Activated T-cell treated with anti-CD3 and anti-CD28 coated beads for 24 hours (primary cell): ENCODE measurements around the gene PPM1J.
A peak's percentile ranks its signal among the peaks of the same experiment; 100 is the strongest.

ENCODE experiments used
- DNase-seq: peaks from one replicate; pipeline ENCODE4 v3.0.0-alpha.2; 2020; ENCODE audit warnings: low read depth

The PPM1J gene

DNA sequence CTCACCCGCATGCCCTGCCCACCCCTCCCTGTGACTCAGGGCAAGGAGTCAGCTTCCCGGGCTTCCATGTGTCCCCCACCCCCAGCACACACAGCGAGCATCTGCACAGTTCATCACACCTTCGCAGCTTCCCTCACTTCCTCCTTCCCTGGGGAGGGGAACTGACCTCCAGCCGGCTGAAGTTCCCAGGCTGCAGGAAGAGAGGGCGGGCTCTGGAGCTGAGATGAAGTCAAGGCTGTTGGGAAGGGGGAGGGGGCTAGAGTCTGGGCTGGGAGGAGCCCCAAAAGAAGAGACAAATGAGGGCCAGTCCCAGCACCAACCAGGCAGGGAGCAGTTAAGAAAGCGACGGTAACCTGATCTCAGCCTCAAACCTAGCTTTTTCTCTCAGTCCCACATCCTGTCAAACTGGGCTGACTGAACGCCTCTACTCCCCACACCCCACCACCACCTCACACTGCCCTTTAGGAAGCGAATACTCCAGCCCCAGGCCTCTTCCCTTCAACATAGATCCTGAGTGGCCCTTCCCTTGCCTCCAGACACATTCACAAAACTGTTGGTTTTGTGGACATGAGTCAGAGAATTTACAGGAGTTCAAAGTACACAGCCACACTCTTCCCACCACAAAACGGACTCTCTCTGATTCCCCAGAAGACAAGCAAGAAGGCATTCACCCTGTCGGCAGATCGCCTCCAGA lies 10.1 kb downstream of the PPM1J start:
- peak; percentile 18 for DNase-seq

- DNase-seq = no peak
Observed at GRCh38 chr1:112704391-112704933, 10.7 kb downstream of the PPM1J start.

DNA sequence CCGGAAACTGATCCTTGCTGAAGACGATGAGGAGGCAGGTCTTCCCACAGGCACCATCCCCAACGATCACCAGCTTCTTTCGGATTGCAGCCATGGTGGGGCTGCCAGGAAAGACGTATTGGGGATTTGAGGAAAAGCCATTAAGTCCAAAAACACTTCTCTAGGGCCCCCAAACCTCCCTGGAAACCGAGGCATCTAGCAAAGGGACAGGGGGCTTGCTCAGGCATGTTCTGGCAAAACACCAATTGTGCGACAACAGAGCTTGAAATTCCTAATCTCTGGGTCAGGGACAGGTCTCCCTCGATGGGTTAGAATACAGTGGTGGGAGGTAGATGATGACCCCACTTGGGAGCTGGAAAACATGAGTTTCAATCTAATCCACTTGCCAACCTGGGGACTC lies 11.4 kb downstream of the PPM1J start:
- DNase-seq = no peak

DNA sequence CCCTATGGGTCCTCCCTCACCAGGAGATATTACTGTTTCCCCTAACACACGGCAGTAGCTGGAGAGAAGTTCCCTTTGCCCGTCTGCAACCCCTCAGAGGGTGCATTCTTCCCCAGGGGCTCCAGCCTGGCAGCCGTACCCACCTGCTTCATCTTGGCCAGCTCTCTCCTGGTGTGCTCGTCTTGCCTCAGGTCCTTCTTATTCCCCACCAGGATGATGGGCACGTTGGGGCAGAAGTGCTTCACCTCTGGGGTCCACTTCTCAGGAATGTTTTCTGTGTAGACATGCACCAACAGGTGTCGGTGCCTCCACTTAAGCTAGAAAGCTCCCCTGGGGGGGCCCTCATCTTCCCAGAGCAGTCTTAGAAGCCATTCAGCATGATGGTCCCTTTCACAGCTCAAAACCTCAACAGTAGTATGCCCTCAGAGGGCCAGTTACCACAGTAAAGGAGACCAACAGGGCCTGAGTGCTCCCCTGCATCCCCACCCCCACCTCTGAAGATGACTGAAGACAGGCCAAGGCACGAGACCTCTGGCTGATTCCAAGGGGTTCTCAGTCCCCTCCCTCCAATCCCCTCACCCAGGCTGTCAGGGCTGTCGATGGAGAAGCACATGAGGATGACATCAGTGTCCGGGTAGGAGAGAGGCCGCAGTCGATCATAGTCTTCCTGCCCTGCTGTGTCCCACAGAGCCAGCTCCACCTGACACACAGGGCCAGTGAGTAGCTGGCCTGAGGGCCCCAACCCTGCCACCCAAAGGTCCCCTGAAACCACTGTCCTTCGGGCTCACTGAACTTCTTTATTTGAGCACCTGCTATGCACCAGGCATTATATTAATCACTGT lies 12.5 kb downstream of the PPM1J start:
- no peak for DNase-seq

- no peak for DNase-seq
Observed at GRCh38 chr1:112702067-112702395, 13.1 kb downstream of the PPM1J start.

- no peak for DNase-seq
Observed at GRCh38 chr1:112701227-112702066, 13.7 kb downstream of the PPM1J start.

GRCh38 chr1:112700290-112701226 lies 14.6 kb downstream of the PPM1J start:
- peak; percentile 48 for DNase-seq

DNA sequence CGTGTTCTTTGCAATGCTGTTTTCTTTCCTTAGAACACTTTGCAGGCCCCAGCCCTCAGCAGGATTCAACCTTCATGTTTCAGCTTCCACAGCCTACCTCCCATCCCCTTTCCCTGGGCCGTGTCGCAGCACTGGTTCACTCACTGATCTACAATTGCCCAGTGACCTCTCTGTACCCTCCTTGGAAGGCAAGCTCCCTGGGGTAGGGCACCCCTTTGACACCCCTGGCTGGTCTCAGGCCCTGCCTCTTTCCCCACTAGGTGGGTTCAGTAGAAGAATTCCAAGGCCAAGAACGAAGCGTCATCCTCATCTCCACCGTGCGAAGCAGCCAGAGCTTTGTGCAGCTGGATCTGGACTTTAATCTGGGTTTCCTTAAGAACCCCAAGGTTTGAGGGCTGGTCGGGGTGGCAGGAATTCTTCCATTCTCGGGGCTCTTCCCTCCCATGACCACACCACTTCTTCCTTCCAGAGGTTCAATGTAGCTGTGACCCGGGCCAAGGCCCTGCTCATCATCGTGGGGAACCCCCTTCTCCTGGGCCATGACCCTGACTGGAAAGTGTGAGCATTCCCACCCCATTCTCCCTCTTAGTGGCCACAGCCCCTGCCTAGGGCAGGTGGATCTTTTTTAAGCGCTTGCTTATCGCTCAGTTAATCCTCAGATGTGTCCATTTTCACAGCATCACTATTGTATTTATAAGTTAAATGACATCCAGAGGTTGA lies 15.5 kb downstream of the PPM1J start:
- no peak for DNase-seq

GRCh38 chr1:112698366-112699310 lies 16.5 kb downstream of the PPM1J start:
- DNase-seq = no peak

GRCh38 chr1:112697781-112698201 lies 17.3 kb downstream of the PPM1J start:
- no peak for DNase-seq

DNA sequence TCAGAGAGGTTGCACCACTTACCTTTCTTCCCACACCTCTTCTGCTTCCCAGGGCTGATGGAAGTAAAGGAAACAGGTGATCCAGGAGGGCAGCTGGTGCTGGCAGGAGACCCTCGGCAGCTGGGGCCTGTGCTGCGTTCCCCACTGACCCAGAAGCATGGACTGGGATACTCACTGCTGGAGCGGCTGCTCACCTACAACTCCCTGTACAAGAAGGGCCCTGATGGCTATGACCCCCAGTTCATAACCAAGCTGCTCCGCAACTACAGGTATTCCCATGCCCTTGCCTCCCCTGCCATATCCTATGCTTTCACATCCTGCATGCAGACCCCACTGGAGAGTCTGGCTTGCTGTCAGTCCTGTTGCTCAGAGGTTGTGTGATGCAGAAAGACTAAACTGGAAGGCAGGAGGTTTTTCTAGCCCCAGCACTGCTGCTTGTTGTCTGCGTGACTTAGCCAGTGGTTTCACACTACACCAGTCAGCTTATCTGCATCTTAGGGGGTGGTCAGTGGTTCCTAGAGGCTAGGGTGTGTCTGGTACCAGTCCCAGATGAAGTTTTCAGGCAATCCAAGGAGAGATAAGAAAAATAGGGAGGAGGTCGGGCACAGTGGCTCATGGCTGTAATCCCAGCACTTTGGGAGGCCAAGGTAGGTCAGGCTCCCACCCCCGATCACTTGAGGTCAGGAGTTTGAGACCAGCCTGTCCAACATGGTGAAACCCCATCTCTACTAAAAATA lies 18.4 kb downstream of the PPM1J start:
- DNase-seq = no peak

DNA sequence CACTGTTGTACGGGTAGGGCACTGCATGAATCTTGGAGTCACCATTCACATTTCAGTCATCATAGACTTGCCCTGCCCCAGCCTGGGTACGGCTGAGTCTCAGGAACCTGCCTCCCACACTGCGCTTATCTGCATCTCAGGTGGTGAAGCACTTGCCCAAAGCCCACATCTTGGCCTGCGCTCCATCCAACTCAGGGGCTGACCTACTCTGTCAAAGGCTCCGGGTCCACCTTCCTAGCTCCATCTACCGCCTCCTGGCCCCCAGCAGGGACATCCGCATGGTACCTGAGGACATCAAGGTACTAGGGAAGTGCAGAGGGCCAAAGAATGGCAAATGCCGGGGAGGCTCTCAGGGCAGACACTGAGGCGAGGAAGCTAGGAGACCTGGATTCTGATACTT lies 19.9 kb downstream of the PPM1J start:
- no peak for DNase-seq

DNA sequence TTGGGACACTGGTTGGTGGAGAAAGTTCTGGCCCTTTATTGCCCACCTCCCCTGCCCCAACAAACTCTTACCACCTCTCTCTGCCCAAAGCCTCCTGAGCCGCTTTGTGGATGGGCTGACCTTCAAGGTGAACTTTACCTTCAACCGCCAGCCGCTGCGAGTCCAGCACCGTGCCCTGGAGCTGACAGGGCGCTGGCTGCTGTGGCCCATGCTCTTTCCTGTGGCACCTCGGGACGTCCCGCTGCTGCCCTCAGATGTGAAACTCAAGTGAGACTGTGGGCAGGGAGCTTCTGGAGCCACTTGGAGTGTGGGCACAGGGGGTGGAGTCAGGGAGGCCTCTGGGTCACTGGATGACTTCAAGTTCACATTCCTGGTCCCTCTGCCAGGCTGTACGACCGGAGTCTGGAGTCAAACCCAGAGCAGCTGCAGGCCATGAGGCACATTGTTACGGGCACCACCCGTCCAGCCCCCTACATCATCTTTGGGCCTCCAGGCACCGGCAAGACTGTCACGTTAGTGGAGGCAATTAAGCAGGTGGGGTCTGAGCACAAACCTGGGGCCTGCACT lies 20.7 kb downstream of the PPM1J start:
- no peak for DNase-seq

GRCh38 chr1:112693821-112694220 lies 21.3 kb downstream of the PPM1J start:
- no peak for DNase-seq

DNA sequence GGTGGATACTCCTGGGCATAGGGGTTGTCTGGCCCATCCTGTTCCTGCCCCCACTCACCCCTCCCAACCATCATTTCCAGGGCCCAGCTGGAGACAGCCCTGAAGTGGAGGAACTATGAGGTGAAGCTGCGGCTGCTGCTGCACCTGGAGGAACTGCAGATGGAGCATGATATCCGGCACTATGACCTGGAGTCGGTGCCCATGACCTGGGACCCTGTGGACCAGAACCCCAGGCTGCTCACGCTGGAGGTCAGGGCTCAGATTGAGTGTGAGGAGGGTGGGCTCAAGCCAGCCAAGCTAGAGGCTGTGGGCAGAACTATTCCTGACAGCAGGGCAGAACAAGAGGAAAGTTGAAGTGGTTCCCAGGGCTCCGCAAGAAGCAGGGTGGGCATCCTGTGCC lies 22.5 kb downstream of the PPM1J start:
- DNase-seq = no peak

GRCh38 chr1:112689842-112690237 lies 25.3 kb downstream of the PPM1J start:
- DNase-seq = no peak

- DNase-seq = no peak
Observed at GRCh38 chr1:112689196-112689841, 25.8 kb downstream of the PPM1J start.

DNA sequence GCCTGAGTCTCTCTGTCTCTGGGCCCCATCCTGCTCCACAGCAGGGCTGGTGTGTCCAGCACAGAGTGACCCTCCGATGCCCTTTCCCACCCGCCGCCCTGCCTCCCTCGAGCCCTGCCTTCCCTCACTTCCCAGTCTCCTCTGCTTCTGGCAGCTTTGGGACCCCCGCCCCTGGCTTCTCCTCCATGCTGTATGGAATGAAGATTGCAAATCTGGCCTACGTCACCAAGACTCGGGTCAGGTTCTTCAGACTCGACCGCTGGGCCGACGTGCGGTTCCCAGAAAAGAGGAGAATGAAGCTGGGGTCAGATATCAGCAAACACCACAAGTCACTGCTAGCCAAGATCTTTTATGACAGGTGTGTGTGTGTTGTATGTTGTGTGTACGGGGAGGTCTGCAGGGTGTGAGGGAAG lies 26.3 kb downstream of the PPM1J start:
- no peak for DNase-seq
